Neural progenitor cell (in vitro differentiated cells): Measurements from ENCODE around the gene MYH3. TPM values are rescaled to one million over a fixed set of nuclear protein-coding genes. Genes with fewer than 3 reads are reported as not detected.

Experiments
- DNase-seq: peaks from one replicate; pipeline ENCODE4 v3.0.0-alpha.2; 2016; ENCODE audit warnings: low spot score
- H2AFZ ChIP-seq: fragments of 200-600 bp; sonication (generic); replicated peaks from 2 replicates; pipeline ENCODE4 v1.6.1; 2016; ENCODE audit warnings: antibody characterized with exemption
- H3F3A ChIP-seq: fragments of 200-600 bp; sonication (generic); 2 replicates; pipeline ENCODE4 v1.6.1; 2016; ENCODE audit warnings: antibody characterized with exemption, low read depth
- H3K27ac ChIP-seq: fragments of 200-600 bp; sonication (generic); 2 replicates; pipeline ENCODE4 v1.5.1; 2016; ENCODE audit warnings: mild to moderate bottlenecking
- H3K27me3 ChIP-seq: fragments of 200-600 bp; sonication (generic); 2 replicates; pipeline ENCODE4 v1.6.1; 2016; ENCODE audit warnings: mild to moderate bottlenecking, moderate library complexity
- H3K36me3 ChIP-seq: fragments of 200-600 bp; sonication (generic); 2 replicates; pipeline ENCODE4 v1.5.1; 2016
- H3K4me1 ChIP-seq: fragments of 200-600 bp; sonication (generic); 2 replicates; pipeline ENCODE4 v1.6.1; 2016; ENCODE audit warnings: mixed run types
- H3K4me2 ChIP-seq: fragments of 200-600 bp; sonication (generic); 2 replicates; pipeline ENCODE4 v1.6.1; 2016
- H3K4me3 ChIP-seq: fragments of 200-600 bp; sonication (generic); 2 replicates; pipeline ENCODE4 v1.5.1; 2016
- H3K79me2 ChIP-seq: fragments of 200-600 bp; sonication (generic); 2 replicates; pipeline ENCODE4 v1.6.1; 2016; ENCODE audit warnings: low read depth
- H3K9ac ChIP-seq: fragments of 200-600 bp; sonication (generic); 2 replicates; pipeline ENCODE4 v1.6.1; 2016
- H3K9me3 ChIP-seq: fragments of 200-600 bp; sonication (generic); 2 replicates; pipeline ENCODE4 v1.5.1; 2016; ENCODE audit warnings: low read depth
- H4K20me1 ChIP-seq: fragments of 200-600 bp; sonication (generic); 2 replicates; pipeline ENCODE4 v1.6.1; 2016; ENCODE audit warnings: low read depth
- H3K27ac Mint-ChIP-seq: 3 replicates; pipeline ENCODE4 v1.8.0; 2021; ENCODE audit warnings: mixed read lengths
- H3K27me3 Mint-ChIP-seq: 2 replicates; pipeline ENCODE4 v1.8.0; 2022; ENCODE audit warnings: low read depth, mild to moderate bottlenecking, inconsistent platforms, moderate library complexity, mixed read lengths; ENCODE audit not compliant: insufficient read depth
- H3K36me3 Mint-ChIP-seq: 3 replicates; pipeline ENCODE4 v1.8.0; 2021; ENCODE audit warnings: mixed read lengths
- H3K4me1 Mint-ChIP-seq: 3 replicates; pipeline ENCODE4 v1.8.0; 2021; ENCODE audit warnings: mixed read lengths
- H3K4me3 Mint-ChIP-seq: 3 replicates; pipeline ENCODE4 v1.8.0; 2021; ENCODE audit warnings: mild to moderate bottlenecking, moderate library complexity, mixed read lengths
- H3K9me3 Mint-ChIP-seq: 3 replicates; pipeline ENCODE4 v1.8.0; 2020; ENCODE audit warnings: mixed read lengths
- CTCF ChIP-seq: fragments of 200-600 bp; sonication (generic); IDR thresholded peaks from 2 replicates; pipeline ENCODE4 v1.5.1; 2017; ENCODE audit warnings: antibody characterized with exemption, mild to moderate bottlenecking
- EZH2 ChIP-seq: fragments of 200-600 bp; sonication (generic); IDR thresholded peaks from 2 replicates; pipeline ENCODE4 v1.6.1; 2017; ENCODE audit warnings: antibody characterized with exemption, mild to moderate bottlenecking, moderate library complexity
- EZH2phosphoT487 ChIP-seq: fragments of 200-600 bp; sonication (generic); IDR thresholded peaks from 2 replicates; pipeline ENCODE4 v1.6.1; 2017; ENCODE audit warnings: antibody characterized with exemption
- total RNA-seq: library from RNA; depleted of rRNA; stranded (reverse); fragments of >200 nt; gene quantifications from 2 replicates; pipeline ENCODE4 v1.2.3, GENCODE V29; 2015; ENCODE audit warnings: low replicate concordance

Gene MYH3
- total RNA-seq, 1 donor from 2014 or later: 0.36 TPM

DNA sequence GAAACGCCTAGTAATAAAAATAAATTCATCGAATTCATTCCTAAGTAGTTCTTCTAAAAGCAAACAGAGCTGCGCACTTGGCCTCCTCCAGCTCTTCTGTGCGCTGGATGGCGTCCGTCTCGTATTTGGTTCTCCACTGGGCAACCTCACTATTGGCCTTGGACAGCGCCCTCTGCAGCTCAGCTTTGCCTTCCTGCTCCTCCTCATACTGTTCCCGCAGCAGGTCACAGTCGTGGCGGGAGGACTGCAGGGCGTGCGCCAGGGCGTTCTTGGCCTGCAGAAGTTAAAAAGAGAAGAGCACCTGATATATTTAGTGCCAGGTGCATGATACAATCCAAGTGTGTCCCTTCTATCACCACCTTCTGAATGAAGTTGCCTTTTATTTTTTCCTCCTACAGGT lies 21.8 kb downstream of the MYH3 start:
- H3K36me3 Mint-ChIP-seq: peaks cover 9% of the 10 kb centered on the region
- Histone ChIP-seq H3K9ac (no peak overlapping the region), H3K4me1 (no peaks in the 10 kb centered on the region), H2AFZ (no peak overlapping the region), H3K4me3 (no peak overlapping the region), H3K9me3 (no peaks in the 10 kb centered on the region), H3K36me3 (no peaks in the 10 kb centered on the region), H3F3A (no peaks in the 10 kb centered on the region), H3K27ac (no peak overlapping the region), H3K4me2 (no peak overlapping the region), H3K27me3 (no peaks in the 10 kb centered on the region), H3K79me2 (no peaks in the 10 kb centered on the region), H4K20me1 (no peaks in the 10 kb centered on the region)
- no peaks in the 10 kb centered on the region for H3K9me3 Mint-ChIP-seq
- TF ChIP-seq EZH2phosphoT487 (no peak), CTCF (peak; percentile 41)
- DNase-seq: no peak
- H3K4me1 Mint-ChIP-seq: no peaks in the 10 kb centered on the region
- no peak overlapping the region for H3K4me3 Mint-ChIP-seq
- H3K27ac Mint-ChIP-seq: no peak overlapping the region
- H3K27me3 Mint-ChIP-seq: no peaks in the 10 kb centered on the region

GRCh38 chr17:10633738-10634379 lies 23.2 kb downstream of the MYH3 start:
- H3K79me2 ChIP-seq: no peaks in the 10 kb centered on the region
- H3K36me3 ChIP-seq: no peaks in the 10 kb centered on the region
- H3K9me3 ChIP-seq: no peaks in the 10 kb centered on the region
- no peaks in the 10 kb centered on the region for H3K27me3 ChIP-seq
- no peak overlapping the region for H3K27ac ChIP-seq
- H4K20me1 ChIP-seq: no peaks in the 10 kb centered on the region
- H3K9ac ChIP-seq: no peak overlapping the region
- no peak for TF ChIP-seq EZH2phosphoT487
- TF ChIP-seq CTCF: no peak
- no peak for TF ChIP-seq EZH2
- H3F3A ChIP-seq: no peaks in the 10 kb centered on the region
- no peaks in the 10 kb centered on the region for H3K4me1 Mint-ChIP-seq
- no peaks in the 10 kb centered on the region for H3K9me3 Mint-ChIP-seq
- H2AFZ ChIP-seq: no peak overlapping the region
- H3K27ac Mint-ChIP-seq: no peak overlapping the region
- H3K4me3 ChIP-seq: no peak overlapping the region
- no peak overlapping the region for H3K4me3 Mint-ChIP-seq
- H3K4me1 ChIP-seq: no peaks in the 10 kb centered on the region
- H3K27me3 Mint-ChIP-seq: no peaks in the 10 kb centered on the region
- peaks cover 7% of the 10 kb centered on the region for H3K36me3 Mint-ChIP-seq
- no peak for DNase-seq
- no peak overlapping the region for H3K4me2 ChIP-seq

DNA sequence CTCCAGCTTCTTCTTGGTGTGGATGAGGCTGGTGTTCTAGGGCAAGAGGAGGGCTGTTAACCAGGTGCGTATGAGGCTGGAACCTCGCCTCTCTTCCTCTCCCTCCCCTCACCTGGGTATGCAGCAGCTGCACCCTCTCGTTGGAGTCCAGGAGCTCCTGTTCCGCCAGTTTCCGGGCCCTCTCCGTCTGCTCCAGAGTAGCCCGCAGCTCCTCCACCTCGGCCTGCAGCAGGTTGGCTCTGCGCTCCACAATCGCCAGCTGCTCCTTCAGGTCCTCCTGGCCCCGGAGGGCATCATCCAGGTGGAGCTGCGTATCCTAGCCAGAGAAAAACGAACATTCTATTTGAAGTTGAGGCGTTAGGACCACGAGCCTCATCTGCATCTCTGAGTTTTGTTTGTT lies 25.4 kb downstream of the MYH3 start:
- no peak overlapping the region for H3K27ac ChIP-seq
- H3K79me2 ChIP-seq: no peaks in the 10 kb centered on the region
- H3K9me3 ChIP-seq: no peaks in the 10 kb centered on the region
- H3K27me3 Mint-ChIP-seq: no peaks in the 10 kb centered on the region
- H2AFZ ChIP-seq: peak overlapping the region; percentile 11
- H3K9ac ChIP-seq: no peak overlapping the region
- H3K27ac Mint-ChIP-seq: no peak overlapping the region
- no peaks in the 10 kb centered on the region for H3K36me3 ChIP-seq
- H3K27me3 ChIP-seq: no peaks in the 10 kb centered on the region
- H3K4me3 Mint-ChIP-seq: no peak overlapping the region
- no peak overlapping the region for H3K4me2 ChIP-seq
- H3K36me3 Mint-ChIP-seq: peaks cover 3% of the 10 kb centered on the region
- no peaks in the 10 kb centered on the region for H3K4me1 Mint-ChIP-seq
- no peak for DNase-seq
- no peaks in the 10 kb centered on the region for H3K4me1 ChIP-seq
- H3K9me3 Mint-ChIP-seq: no peaks in the 10 kb centered on the region
- H3F3A ChIP-seq: no peaks in the 10 kb centered on the region
- TF ChIP-seq CTCF: no peak
- no peak for TF ChIP-seq EZH2phosphoT487
- TF ChIP-seq EZH2: no peak
- H4K20me1 ChIP-seq: no peaks in the 10 kb centered on the region
- H3K4me3 ChIP-seq: no peak overlapping the region
